ENCODE results near the gene VWA8. TPM values are rescaled to one million over a fixed set of nuclear protein-coding genes. Genes with fewer than 3 reads are reported as not detected.

Gene VWA8
- total RNA-seq, 1 donor from 2014 or later, result 19.6 TPM

DNA sequence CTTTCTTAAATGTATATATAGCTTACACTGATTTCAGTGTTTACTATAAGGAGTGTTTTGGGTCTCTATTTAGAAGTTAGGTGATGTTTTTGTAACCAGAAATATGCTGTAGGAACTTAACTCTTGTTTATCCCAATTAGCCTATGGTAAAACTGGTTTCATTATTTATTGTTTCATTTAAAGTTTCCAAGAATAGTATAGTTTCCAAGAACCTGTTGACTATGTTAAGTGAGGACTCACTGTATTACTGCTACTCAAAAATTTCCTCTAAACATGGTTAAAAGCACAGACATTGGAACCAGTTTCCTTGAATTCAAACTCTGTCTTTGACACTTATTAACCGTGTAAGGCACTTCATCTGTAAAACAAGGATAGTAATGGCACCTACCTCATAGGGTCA is 316.2 kb downstream of the VWA8 start:
- TF ChIP-seq, protein P1, sequence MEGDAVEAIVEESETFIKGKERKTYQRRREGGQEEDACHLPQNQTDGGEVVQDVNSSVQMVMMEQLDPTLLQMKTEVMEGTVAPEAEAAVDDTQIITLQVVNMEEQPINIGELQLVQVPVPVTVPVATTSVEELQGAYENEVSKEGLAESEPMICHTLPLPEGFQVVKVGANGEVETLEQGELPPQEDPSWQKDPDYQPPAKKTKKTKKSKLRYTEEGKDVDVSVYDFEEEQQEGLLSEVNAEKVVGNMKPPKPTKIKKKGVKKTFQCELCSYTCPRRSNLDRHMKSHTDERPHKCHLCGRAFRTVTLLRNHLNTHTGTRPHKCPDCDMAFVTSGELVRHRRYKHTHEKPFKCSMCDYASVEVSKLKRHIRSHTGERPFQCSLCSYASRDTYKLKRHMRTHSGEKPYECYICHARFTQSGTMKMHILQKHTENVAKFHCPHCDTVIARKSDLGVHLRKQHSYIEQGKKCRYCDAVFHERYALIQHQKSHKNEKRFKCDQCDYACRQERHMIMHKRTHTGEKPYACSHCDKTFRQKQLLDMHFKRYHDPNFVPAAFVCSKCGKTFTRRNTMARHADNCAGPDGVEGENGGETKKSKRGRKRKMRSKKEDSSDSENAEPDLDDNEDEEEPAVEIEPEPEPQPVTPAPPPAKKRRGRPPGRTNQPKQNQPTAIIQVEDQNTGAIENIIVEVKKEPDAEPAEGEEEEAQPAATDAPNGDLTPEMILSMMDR (conservative IDR thresholded peaks at IDR 0.05), result no peak

DNA sequence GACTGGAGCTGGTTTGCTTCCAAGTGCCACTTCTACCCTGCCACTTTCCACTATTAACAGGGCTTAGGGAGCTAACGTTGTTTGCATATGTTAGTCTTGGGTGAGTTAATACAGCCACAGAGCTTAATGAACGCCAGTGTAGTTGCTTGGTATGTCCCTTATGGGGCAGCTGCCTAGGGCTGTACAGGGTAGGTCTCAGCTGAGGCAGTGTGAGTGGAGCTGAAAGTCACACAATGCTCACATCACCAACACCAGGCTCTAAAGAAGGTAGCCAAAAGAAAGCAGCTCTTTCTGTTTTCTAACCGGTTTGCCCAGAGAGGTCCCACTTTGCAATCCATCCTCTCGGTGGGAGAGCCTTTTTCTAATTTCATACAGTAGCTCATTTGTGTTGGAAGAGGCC is 317.4 kb downstream of the VWA8 start:
- no peaks in the 10 kb centered on the region for H3K27me3 Mint-ChIP-seq
- no peaks in the 10 kb centered on the region for H3K9me3 Mint-ChIP-seq
- no peak for DNase-seq (ENCODE audit: extremely low spot score, unreplicated experiment)
- TF ChIP-seq, protein P1 (conservative IDR thresholded peaks at IDR 0.05), result no peak
- H3K4me1 Mint-ChIP-seq (ENCODE audit: unreplicated experiment), result peaks cover 27% of the 10 kb centered on the region
- H3K36me3 Mint-ChIP-seq, result no peaks in the 10 kb centered on the region
- no peak overlapping the region for H3K4me3 Mint-ChIP-seq
- H3K27ac Mint-ChIP-seq, result no peak overlapping the region

More for the DNA sequence above, 316.2 kb downstream of the VWA8 start:
- DNase-seq (ENCODE audit: extremely low spot score, unreplicated experiment), result no peak
- H3K9me3 Mint-ChIP-seq, result no peaks in the 10 kb centered on the region
- no peak overlapping the region for H3K4me3 Mint-ChIP-seq
- no peaks in the 10 kb centered on the region for H3K36me3 Mint-ChIP-seq
- no peak overlapping the region for H3K27ac Mint-ChIP-seq
- H3K27me3 Mint-ChIP-seq, result no peaks in the 10 kb centered on the region
- peaks cover 30% of the 10 kb centered on the region for H3K4me1 Mint-ChIP-seq (ENCODE audit: unreplicated experiment)

DNA sequence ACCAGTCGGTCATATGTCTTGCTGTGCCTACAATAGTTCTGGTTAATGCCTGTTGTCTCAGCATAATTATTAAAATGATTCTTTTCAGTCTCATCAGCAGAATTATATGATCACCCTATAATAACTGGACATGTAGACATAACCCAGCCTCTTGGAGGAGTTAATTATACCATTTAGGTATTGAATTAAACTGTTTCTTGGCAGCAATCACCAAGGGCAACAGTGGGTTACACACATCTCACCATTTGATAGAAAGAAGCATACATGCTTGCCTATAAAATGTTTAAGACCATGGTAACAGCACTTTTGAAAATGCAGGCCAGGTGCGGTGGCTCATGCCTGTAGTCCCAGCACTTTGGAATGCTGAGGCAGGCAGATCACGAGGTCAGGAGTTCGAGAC is 318.9 kb downstream of the VWA8 start:
- no peak overlapping the region for H3K27ac Mint-ChIP-seq
- no peaks in the 10 kb centered on the region for H3K27me3 Mint-ChIP-seq
- H3K36me3 Mint-ChIP-seq, result peaks cover 4% of the 10 kb centered on the region
- no peaks in the 10 kb centered on the region for H3K9me3 Mint-ChIP-seq
- H3K4me1 Mint-ChIP-seq (ENCODE audit: unreplicated experiment), result peaks cover 19% of the 10 kb centered on the region
- TF ChIP-seq, protein P1 (conservative IDR thresholded peaks at IDR 0.05), result no peak
- DNase-seq (ENCODE audit: extremely low spot score, unreplicated experiment), result no peak
- no peak overlapping the region for H3K4me3 Mint-ChIP-seq

DNA sequence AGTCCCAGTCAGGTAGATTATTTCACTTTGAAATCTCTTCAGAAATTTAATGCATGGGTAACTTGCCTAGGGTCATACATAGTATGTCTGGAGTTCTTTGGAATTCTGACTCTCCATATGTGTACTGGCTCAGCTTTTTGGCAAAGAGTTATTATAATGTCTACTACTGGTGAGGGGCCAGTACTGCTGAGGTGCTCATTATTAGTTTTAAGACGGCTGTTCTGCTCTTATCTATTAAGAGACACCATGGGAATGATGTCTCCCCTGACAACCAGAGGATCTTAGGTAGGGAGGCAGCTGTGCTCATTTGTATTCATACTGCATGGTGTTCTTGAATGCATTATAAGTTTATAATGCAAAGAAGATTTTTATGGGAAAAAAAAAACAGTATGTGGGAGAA is 319.5 kb downstream of the VWA8 start:
- H3K27ac Mint-ChIP-seq, result no peak overlapping the region

DNA sequence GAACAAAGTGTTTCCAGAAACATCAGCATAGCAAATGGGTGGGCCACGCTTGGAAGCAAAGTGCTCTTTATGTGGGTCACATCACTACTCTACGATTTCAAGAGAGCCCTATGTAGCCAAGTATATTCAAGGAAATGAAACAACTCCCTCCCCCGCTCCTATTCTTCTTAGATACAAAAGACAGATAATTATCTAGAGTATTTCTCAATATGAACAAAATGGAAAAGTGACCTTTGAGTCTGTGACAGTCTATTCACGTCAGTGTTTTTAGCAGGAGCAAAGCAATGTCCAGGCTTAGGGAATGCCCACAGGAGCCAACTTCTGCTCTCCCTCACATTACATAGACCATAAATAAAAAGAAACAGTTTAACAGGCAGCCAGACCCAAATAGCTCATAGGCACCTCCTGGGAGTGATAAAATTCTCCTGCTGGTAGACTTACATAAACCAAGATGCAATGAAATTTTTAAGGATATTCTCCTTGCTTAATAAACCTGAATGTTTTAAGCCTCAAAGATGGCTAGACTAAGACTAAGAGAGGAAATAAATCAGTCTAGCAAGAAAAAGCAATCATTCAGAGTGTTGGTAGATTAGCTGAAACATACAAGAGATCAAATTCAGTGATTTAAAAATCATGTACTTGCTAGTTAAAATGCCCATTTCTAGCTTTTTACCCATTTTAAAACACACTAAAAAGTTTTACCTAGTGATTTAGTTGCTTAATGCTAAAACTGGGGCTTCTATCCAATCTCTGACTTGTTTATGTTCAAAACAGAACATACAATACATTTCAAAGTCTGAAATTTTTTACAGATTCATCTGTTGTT is 320.7 kb downstream of the VWA8 start:
- Mint-ChIP-seq H3K27ac (no peak overlapping the region), H3K36me3 (peaks cover 4% of the 10 kb centered on the region), H3K4me3 (no peak overlapping the region), H3K4me1 (ENCODE audit: unreplicated experiment) (peaks cover 24% of the 10 kb centered on the region), H3K27me3 (no peaks in the 10 kb centered on the region), H3K9me3 (no peaks in the 10 kb centered on the region)
- DNase-seq (ENCODE audit: extremely low spot score, unreplicated experiment), result no peak
- TF ChIP-seq, protein P1 (conservative IDR thresholded peaks at IDR 0.05), result no peak

More for the DNA sequence above, 319.5 kb downstream of the VWA8 start:
- TF ChIP-seq, protein P1 (conservative IDR thresholded peaks at IDR 0.05), result no peak
- Mint-ChIP-seq H3K4me3 (no peak overlapping the region), H3K4me1 (ENCODE audit: unreplicated experiment) (peaks cover 19% of the 10 kb centered on the region), H3K9me3 (no peaks in the 10 kb centered on the region), H3K36me3 (peaks cover 4% of the 10 kb centered on the region), H3K27me3 (no peaks in the 10 kb centered on the region)
- no peak for DNase-seq (ENCODE audit: extremely low spot score, unreplicated experiment)

Data from type B pancreatic cell (in vitro differentiated cells).